Non-pigmented ciliary epithelial cell (primary cell): ENCODE results near the gene LCA5L.

Experiments
- DNase-seq: peaks from one replicate; pipeline ENCODE4 v3.0.0-alpha.2; 2010; ENCODE audit warnings: low read depth

The LCA5L gene

DNA sequence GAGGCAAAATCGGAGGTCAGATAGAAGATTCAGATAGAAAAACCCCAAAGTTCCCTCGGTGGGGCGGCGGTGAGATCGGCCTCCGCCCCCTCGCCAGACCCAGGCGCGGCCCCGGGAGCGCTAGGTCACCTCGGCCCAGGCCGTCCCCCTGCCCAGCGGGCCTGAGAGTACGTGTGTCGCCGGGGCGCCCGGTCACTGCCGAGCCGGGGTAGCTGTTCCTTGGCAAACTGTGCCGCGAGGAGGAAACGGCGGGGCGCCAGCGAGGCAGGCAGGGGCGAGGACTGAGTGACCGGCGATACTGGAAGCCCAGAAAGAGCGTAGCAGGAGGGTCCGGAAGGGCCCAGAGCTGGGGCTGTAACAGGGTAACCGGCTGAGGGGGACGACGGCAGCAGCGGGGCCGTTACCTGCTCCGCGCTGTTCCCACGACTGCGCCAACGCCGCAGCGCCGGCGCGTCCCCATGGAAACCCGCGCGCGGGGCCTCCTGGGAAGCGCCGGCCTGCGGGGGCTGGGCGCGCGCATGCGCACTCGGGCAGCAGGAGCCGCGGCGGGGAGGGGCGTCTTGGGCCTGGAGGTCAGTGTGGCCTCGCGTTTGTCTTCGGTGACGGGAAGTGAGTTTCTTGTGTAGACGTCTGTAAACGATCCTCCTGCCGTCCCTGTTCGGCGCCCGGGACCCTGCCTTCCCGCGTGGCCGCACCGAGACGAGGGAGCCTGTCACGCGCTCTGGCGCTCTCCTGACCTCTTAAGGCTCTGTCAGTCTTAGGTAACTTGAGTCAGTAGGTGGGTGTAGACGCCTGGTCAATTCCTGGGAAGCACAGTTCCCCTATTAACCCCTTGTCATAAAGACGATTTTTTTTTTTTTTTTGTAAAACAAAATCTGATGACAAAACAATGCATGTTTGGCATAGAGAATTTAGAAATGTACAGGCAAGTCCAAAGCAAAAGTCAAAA lies at the start of gene LCA5L:
LCA5L (minus strand) TSS at position 458 of the 949 bp plus-strand sequence. CDS start 17,285 bp downstream, outside the sequence.
- DNase-seq = peak; percentile 44

DNA sequence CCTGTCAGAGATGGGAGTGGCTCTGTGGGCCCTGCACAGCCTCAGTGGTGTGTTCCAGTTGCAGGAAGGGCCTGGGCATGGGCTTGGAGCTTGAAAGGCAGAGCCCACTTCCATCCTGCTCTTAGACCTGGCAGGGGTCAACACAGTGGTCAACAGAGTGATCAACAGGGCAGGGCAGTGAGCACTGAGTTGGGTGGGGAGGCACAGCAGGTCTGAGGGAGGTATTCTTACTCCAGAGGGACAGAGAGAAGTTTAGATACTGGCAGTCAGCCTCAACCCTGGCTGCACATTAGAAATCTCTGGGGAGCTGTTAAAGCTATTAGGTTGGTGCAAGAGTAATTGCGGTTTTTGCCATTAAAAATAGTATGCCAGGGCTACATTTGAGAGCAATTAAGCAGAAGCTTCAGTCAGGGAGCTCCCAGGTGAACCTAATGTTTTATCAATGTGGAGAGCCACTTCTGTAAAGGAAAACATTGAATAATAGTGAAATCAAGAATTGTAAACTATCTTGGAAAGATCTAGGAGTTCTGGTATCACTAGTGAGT lies 43.9 kb upstream of the LCA5L start:
- no peak for DNase-seq

DNA sequence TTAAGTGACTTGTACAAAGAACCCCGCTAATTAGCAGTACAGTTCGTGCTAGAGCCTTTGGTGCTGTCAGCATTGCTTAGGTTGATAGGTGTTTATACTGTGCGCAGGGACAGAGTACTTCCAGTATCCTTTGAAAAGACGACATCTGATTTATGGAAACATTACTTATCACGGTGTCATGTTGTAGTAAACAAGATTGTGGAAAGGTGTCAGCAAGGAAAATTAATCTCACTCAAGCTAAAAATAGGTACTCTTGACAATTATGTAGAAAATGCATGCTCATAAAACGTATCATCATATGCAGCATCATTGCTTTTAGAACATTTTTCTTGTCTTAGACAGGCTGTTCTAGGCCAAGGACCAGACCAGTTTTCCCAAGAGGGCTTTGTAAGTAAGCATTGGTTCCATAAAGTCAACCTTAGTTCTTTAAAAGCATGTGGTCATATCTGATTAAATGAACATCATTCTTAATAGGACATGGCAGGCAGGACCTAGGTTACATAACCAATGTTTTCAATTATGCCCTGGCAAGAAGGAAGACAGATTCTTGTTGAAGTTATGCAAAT lies 39.2 kb upstream of the LCA5L start:
- DNase-seq = no peak

DNA sequence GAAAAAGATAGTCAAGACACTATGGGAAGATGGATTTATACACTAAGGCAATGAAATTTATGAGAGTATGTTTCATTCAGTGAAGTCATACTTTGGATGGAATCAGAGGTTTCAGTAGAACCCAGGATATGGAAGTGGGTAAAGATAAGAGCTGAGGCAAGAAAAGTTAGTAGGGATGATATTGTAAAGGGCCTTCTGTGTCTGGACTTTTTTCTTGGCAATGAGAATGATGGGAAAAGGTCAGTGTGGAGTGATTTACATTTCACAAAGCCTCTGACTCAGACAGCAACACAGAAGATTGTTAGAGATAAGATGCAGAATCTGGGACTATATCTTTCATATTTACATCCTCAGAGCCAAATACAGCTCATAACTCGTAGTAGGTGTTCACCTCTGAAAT lies 38.3 kb upstream of the LCA5L start:
- peak; percentile 51 for DNase-seq

DNA sequence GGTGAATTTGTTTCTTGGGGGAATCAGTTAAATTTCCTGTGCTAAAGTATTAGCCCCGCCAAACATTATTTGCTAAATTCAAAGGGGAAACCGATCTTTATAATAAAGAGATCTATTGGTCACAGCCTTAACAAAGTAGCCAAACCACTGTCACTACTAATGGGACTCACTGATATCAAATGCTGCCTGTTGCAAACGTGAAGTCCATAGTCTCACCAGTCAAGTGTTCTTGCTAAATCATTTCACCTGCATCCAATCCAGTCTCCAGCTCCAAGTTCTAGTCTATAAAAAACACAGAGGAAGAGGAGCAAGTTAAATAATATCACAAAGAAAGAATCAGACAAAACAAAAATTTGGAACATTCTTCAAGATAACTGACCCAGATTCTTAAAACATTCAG lies 36.3 kb upstream of the LCA5L start:
- no peak for DNase-seq

DNA sequence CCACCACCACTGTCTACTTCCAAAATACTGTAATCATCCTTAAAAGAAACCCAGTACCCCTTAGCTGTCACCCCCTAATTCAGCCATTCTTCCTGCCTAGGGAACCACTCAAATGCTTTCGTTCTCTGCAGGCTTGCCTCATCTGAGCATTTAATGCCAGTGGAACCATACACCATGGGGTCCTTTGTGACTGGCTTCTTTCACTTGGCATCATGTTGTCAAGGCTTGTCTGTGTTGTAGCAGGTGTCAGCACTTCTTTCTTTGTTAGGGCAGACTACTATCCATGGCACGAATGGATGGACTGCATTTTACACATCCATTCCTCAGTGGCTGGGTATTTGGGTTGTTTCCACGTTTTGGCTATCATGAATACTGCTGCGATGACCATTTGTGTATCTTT lies 34.7 kb upstream of the LCA5L start:
- no peak for DNase-seq

DNA sequence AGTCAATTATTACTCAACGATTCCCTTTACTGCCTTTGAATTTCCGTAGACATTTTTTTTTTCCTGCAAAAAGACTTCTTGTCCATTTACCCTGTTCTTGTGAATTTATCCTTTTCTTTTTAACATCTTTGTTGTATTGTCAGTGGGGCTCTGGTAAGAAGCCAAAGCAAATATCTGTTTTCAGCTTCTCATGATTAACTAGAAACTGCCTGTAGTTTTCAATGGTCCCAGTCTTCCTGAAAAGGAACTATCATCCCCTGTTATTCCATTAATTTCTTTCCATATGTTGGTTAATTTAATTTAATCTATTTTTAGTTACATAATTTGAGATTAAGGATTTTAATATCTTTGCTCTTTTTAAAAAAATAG lies 34.2 kb upstream of the LCA5L start:
- no peak for DNase-seq

DNA sequence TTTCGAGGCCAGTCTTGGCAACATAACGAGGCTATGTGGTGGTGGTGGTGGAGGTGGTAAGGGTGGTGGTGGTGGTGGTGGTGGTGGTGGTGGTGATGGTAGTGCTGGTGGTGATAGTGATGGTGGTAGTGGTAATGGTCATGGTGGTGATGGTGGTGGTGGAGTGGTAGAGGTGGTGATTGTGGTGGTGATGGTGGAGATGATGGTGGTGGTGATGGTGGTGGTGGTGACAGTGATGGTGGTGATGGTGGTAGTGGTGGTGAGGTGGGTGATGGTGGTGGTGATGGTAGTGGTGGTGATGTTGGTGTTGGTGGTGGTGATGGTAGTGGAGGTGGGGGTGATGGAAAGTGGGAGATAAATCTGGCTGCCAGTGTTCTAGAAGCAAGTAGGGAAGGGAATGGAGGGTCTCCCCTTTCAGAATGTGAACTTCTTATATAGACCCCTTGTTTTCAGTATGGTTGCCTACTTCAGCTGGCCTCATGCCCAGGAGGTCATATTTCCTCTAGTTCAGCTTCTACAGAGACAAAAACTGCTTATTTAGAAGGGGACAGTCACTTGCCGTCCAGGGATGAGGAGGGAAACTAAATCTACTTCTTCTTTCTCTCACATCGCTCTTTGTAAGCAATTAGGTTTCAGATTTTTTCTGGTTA lies 33.7 kb upstream of the LCA5L start:
- DNase-seq = no peak

DNA sequence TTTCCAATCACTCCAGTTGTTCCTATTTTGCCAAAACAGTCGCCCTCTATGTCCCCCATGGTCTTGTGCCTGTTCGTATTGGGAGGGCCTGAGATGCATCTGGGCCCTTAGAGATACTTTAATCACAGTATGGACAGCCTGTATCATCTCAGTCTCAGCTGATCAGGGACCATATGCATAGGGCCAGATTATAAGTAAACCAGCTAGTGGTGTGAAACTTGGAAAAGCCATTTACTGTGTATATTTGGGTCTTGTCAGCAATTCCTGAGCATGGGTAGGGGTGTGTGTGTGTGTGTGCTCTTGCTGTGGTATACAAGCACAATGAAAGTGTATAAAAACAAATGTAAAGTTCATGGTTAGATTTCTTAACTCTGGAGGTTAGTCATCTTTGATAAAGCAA lies 29.0 kb upstream of the LCA5L start:
- DNase-seq = no peak

DNA sequence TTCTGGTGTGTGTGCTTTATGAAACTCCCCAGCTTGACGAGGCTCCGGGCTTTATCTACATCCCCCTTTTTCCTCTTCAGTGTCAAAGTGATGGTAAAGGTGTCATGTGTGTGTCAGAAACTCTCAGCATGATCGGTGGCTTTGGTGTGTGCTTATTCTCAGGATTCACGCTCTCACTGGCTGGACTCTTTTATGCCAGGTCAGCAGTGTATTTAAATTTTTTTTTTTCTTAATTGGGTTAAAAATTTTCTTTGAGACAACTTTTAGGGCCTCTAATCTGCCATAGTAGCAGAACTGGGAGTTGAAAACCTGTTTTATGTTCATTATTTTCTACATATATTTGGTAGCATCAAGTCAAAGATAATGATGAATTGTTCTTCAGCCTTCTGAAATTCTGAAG lies 27.2 kb upstream of the LCA5L start:
- no peak for DNase-seq

DNA sequence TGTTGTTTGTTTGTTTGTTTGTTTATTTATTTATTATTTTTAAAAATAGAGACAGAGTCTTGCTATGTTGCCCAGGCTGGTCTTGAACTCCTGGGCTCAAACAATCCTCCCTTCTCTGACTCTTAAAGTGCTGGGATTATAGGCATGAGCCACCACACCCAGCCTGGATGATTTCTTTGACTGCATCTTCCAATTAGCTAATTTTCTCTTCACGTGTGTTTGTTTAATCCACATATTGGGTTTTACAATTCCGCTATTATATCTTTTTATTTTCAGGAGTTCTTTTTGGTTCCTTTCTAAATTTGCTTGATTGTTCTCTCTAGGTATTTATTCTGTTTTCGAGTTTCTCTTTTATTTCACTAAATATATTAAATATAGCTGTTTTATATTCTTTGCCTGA lies 26.0 kb upstream of the LCA5L start:
- DNase-seq = no peak

DNA sequence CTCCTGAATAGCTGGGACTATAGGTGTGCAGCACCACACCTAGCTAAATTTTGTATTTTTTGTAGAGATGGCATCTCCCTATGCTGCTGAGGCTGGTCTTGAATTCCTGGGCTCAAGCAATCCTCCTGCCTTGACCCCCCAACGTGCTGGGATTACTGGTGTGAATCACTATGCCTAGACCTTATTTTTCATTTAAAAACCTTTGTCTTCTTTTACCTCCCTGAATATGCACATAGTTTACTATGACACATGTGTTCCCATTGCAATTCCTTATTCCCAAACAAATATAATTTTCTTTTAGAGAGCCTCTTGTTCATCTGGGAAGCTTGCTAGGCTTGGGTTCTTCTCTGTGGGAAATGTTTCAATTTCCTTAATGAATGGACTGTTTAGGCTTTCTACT lies 23.0 kb upstream of the LCA5L start:
- no peak for DNase-seq

DNA sequence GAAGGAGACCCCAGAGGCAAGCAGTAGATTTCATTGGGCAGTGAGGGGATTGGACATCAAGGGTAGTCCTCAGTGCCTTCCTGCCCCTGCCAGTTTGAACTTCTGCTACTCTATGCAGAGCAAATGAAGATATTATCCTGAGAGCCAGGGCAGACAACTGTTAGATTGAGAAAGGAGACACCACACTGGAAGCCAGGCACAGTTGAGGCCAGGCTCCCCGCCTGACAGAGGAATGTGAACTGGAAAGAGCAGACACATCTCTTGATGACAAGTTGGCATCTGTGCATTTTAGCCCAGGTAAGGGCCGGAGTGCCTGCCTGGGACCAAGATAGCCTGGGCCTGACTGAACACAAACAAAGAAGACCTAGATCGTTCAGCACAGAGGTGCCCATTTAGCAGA lies 22.2 kb upstream of the LCA5L start:
- no peak for DNase-seq

DNA sequence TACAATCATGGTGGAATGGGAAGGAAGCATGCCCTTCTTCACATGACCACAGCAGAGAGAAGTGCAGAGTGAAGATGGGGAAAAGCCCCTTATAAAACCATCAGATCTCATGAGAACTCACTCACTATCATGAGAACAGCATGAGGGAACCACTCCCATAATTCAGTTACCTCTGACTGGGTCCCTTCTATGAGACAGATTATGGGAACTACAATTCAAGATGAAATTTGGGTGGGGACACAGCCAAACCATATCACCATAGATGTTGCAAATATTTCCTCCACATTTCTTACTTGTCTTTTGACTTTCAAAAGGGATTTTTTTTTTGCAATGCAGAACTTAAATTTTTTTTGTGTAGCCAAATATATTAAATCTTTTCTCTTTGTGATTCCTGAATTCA lies 21.0 kb upstream of the LCA5L start:
- DNase-seq = no peak

DNA sequence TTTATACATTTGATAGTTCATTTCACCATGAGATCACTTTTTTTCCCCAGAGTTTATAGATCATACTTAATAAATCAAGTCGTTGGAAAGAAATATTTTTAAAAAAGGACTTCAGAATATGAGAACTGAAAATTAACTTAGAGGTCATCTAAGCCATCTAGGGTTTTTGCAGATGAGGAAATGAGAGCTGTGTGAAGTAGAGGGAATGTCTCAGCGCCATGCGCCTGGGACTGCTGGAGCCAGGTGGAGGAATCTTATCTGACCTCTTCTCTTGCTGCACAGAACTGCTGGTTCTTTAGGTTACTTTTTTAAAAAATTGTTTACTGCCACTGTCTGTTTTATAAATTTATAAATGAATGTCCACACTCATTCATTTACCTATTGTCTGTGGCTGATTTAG lies 17.7 kb upstream of the LCA5L start:
- no peak for DNase-seq

DNA sequence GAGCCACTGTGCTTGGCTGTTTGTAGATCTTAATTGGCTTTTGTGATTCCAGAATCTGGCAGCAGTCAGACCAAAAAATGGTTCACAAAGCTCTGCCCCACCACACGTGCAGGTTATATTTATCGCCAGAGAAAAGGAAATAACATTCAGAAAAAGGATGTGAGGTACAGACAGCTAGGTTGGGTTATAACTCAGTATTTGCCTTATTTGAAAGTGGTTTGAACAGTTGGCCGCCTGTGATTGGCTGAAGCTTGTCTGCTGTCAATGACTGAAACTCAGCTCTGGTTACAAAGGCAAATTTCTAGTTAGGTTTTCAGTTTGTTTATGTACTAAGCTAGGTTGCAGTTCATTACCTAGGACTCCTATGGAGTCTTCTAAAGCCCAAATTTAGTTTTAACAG lies 15.8 kb upstream of the LCA5L start:
- no peak for DNase-seq

DNA sequence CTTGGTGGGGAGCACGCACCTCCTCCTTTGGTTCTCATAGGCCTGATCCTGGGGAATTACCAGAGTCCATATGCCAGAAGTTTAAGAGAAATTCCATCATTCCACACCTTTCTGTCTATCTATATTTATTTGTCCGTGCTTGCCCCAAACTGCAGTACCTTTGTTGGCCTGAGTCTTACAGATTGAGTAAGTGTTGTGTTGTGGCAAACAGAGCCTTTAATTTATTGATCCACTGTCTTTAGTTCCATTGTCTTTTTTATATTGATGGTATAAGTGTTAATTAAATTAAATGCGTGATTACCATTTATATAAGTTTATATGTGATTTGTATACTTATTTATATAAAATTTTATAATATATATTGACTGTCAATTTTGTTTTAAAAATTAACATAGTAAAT lies 11.1 kb upstream of the LCA5L start:
- DNase-seq = no peak

DNA sequence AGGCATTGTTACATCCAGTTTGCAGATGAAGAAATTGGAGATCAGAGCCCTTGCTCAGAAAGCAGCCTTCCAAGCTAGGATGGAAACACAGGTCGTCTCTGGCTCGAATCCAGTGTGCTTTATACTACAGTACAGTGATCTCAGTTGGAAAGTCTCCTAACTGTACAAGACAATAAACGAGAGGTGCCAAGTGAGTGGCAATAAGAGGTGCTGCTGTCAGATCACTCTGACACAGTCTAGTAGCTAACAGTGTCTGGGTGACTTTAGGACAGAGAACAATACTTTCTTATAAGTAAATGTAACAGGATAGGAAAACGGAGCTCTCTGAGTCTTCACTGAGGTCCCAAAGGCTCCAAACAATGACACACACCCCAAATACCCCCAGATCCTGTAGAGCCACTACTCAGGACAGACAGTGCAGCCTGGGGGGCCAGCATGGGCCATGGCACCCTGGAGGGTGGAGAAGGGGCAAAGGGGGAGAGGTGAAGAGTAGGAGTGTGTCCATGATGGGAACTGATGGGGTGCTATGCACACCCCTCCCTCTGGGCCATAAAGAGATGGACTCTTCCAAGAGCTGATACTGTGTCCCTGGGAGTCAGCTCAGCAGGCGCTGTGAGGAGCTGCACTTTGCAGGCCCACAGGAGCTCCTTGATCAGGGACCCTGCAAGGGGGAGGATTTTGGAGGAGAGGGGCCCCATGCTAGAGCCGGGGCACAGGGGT lies 9.5 kb upstream of the LCA5L start:
- no peak for DNase-seq

DNA sequence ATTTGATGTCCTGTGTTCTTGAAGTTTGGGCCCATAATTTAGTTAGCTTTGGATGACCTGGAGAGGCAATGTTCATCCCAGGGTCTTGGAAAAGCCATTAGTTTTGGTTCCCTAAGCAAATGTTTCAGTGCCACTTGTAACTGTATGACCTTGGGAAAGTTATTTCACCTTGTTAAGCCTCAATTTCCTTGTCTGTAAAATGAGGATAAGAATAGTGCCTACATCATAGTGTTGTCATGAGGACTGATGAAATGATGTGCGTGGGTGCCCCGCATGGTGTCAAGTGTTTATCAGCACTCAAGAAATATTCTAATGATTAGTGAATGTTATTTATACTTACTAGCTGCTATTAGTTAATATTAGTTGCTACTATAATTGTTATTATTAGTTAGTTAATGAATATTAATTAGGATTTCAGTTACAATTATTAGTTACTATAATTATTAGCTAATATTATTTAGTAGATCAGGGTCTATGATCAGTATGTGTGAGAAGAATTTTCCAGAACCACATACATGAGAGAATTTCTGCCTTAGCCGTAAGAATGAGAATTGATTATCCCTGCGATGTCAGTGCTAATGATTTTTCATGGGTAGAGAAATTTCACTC lies 8.1 kb upstream of the LCA5L start:
- DNase-seq = no peak

DNA sequence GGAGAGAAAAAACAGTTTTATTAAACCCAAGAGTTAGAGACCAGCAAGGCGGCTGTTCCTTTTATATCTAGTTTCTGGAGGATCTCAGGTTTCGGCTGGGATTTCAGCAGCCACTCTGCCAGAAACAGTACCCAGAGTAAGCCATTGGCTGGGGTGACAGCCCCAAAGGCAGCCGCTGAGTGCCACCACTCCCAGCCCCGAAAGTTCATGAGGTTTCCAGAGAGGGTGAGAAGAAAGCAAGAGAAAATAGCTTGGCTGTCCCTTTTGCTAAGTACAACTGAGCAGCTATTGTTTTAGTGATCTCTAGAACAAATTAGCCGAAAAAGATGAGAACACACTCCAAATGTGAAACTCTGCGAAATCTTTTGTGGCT lies 7.4 kb upstream of the LCA5L start:
- no peak for DNase-seq

DNA sequence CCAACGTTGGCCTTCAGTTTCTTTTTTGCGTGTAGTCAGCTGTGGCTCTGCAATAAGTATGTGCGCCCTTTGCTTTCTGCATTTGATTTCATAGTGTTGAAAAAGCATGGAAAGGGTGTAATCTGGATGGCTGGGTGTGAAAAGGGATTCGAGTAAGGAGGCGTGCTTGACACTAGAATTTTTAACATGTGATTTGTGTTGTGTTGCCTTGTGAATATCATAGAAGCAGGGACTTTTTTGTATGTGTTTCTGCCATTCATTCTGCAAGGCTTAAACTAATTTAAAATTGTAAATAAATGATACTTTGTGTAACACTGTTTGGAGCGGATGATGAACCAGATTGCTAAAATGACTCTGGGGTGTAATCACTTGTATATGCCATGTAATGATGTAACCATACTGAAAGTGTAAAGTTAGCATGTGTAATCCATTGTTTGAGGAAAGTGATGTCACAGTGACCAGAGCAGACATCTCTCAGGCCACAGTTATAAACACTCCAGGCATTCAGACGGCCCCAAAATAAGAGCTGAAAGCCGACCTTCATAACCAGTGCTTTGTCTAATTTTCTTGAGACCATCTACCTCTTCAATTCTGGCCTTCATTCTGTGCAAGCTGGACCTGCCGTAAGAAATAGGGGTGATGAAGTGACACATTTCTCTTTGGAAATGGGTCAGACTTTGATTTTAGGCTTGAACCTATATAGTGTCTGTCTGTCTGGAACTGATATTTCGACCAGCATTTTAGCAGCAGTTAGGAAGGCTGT lies 6.8 kb upstream of the LCA5L start:
- DNase-seq = no peak
